Measurements from ENCODE around the gene RAET1G.
"Not testable (repeated sequence)": the region's sequence is repeated elsewhere in the genome, so short reads cannot be mapped to it uniquely, and the experiment has no call there.

RAET1G gene

DNA sequence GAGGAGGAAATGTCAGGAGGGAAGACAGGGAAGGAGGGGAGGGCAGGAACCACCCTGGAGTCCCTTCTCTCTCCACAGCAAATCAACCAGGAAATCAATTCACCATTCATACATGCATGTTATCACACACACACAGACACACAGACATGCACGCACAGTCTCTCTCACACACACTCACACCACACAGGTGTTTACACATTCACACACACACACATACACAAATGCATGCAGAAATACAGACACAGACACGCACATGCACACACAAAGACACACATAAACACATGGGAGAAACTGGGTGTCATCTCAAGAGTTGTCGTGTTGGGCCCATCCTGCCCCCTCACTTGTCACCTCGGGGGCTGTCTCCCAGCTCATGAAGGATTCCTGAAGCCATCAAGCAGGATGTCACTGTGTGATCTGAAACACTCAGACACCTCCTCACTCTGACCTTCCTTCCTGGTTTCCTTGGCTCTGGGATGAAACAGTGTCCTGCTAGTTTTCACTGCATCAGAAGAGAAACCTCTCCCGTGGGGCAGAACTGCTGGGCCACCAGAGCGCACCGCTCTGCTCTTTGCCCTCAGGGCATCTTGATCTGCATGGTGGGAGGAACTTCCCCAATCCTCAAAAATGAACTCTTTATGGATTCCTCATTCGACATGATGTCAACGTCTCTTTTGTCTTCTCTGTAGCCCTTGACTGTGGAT, 9.2 kb downstream of the RAET1G start:
- DNase-seq (ENCODE audit: low spot score): no peak

GRCh38 chr6:149913085-149913484, 9.8 kb downstream of the RAET1G start:
- DNase-seq (ENCODE audit: low spot score): no peak

GRCh38 chr6:149912680-149913079, 10.2 kb downstream of the RAET1G start:
- DNase-seq (ENCODE audit: low spot score): not testable (repeated sequence)

DNA sequence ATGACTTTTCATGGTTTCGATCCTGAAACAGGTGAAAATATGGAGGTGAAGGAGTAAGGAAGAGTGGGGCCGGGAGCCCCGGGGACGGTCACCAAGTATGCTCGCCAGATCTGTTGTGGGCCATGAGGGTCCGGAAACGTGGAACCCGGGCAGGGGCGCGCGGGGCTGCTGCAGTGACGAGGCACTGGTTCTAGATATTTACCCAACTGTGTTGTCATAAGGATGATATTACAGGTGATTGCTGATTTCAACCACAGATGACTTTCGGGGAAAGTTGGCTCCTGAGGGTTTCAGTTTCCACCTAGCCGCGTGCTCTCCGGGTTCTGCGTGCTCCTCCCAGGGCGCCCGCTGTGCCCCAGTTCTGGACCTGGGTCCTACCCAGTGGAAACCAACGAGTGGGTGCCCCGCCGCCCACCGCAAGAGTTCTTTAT, 12.2 kb downstream of the RAET1G start:
- DNase-seq (ENCODE audit: low spot score): no peak

DNA sequence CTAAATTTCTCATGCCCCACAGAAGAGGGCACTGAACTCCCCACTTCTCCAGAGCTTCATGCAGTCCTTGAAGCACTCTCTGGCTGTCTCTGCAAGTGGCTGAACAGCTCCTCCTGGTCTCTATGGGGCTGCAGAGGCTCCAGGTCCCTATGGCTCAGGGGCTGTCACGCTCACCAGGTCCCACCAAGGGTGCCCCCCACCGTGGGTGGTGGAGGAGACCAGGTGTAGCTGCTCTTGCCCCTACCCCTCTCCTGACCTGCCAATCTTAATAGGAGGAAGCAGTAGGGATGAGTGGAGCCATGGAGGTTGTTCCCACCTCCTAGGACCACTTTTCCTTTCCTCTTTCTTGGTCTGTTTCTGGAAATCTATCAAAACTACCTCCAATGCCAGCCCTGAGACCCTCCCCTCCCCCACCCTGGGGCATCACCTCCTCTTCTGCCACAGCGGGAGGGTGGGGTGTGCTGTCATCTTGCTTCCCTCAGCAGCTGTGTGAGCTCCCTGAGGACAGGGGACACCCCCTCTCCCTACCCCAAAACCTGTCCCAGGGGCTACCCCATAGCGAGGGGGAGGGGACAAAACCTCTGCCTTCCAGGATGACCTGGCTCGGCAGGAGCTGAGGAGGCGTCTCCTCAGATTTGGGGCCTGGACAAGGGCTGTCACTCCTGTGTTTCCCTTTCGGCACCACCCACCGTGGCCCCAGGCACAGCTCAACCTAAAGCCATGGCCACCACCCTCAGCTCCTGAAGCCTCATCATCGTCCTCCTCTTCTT, 13.0 kb downstream of the RAET1G start:
- no peak for DNase-seq (ENCODE audit: low spot score)

DNA sequence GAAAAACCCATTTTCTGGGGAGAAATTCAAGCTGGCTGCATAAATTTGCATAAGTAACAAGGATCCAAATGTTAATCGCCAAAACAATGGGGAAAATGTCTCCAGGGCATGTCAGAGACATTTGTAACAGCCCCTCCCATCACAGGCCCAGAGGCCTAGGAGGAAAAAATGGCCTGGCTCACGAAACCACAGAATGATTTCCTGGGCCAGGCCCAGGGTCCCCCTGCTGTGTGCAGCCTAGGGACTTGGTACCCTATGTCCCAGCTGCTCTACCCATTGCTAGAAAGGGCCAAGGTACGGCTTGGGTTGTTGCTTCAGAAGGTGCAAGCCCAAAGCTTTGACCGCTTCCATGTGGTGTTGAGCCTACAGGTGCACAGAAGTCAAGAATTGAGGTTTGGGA, 14.4 kb downstream of the RAET1G start:
- DNase-seq (ENCODE audit: low spot score): not testable (repeated sequence)

- DNase-seq (ENCODE audit: low spot score): no peak
Measured at GRCh38 chr6:149907317-149907716, 15.6 kb downstream of the RAET1G start.

GRCh38 chr6:149906405-149906804, 16.5 kb downstream of the RAET1G start:
- DNase-seq (ENCODE audit: low spot score): no peak

GRCh38 chr6:149905911-149906371, 17.0 kb downstream of the RAET1G start:
- DNase-seq (ENCODE audit: low spot score): no peak

DNA sequence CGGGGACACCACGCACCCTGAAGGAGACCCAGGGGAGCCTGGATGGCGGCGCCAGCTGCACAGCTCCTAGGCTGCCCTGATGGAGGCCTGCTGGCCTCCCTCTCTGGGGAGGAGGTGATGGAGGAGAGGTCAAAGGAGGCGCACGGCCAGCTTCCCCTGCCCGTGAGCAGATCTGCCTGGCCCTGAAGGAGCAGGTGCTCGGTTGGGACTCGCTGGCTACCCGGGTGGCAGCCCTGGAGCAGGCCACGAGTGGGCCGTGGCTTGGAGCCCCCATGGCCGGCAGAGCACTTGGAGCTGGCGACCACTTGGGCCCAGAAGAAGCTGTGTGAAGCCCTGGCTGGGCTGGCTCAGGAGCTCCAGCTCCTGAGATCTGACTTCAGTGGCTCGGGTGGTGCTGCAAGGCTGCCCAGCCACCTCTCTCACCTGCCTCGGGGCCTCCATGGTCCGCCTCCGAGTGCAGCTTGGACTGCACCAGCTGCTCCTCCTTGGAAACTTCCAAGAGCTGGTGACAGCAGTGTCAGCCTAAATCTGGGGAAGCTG, 17.5 kb downstream of the RAET1G start:
- DNase-seq (ENCODE audit: low spot score): no peak

DNA sequence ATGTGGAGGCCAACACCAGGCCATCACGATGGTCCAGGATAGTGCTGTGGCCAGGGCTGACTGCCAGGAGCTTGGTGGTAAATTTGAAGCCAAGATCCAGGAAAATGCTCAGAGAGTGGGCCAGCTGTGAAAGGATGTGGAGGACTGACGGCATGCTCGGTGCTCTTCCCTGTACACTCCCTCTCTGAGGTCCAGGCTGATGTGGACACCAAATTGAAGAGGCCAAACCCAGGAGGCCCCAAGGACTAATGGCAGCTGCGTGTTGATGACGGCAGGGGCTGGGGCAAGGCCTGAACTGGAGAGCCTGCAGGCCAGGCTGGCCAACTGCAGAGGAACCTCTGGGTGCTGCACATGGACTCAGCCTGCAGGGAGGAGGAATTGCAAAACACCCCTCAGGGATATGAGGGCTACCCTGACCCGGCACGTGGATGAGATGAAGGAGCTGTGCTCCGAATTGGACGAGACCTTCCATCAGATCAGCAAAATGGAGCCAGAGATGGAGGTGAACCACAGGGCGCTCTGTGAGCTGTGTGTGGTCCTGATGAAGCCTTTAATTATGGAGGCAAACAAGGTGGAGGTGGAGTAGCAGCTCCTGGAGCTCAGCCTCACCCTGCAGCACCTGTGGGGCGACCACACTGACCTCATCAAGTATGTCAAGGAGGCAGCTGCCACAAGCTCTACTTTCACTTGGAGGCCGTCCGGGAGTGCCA, 18.1 kb downstream of the RAET1G start:
- DNase-seq (ENCODE audit: low spot score): no peak

DNA sequence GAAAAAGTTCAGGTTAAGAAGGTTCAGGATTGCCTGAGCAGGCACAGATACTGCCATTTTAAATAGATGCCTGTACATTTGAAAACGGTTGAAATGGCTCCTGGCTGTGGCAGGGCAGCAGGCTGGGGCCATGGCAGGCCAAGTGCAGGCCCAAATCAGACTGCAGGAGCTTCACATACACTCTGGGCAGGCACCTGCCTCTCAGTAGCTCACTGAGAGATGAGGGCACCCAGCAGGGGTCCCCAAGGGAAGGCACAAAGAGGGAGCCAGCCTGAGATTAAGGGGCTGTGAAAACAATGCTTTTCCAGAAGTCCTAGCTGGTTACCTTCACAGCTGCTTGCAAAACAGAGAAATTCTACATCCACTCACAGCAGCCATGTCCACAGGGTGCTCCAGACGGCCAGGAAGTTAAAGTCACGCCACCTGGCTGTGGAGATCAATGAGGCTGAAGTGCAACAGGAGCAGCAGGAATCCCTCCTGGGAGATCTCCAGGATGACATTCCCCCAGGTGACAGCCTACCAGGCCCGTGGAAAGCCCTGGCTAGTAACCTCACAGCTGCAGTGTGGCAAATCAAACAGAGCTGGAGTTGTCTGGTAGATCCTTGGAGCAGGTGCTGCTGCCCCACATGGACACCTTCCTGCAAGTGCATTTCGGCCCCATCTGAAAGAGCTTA, 18.8 kb downstream of the RAET1G start:
- no peak for DNase-seq (ENCODE audit: low spot score)

GRCh38 chr6:149901444-149902140, 21.3 kb downstream of the RAET1G start:
- DNase-seq (ENCODE audit: low spot score): no peak

GRCh38 chr6:149900620-149901443, 22.1 kb downstream of the RAET1G start:
- DNase-seq (ENCODE audit: low spot score): no peak

GRCh38 chr6:149899926-149900619, 22.8 kb downstream of the RAET1G start:
- DNase-seq (ENCODE audit: low spot score): no peak

- no peak for DNase-seq (ENCODE audit: low spot score)
Measured at GRCh38 chr6:149899486-149899885, 23.4 kb downstream of the RAET1G start.

DNA sequence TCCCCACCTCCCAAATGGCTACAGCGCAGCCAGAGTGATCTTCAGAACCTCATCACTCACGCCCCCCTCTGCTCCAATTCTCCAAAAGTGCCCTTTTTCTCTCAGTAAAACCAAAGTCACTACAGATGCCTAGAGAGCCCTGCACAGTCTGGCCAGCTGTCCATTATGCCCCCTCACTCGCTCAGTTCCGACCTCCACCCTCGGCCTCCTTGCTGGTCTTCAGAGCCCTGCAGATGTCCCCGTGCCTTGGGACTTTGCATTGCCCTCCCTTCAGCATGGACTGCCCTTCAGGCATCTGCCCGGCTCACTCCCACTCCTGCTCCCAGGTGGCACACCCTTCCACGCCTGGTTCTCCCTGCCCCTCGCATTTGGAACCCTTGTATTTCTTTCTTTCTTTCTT, 24.0 kb downstream of the RAET1G start:
- DNase-seq (ENCODE audit: low spot score): no peak

DNA sequence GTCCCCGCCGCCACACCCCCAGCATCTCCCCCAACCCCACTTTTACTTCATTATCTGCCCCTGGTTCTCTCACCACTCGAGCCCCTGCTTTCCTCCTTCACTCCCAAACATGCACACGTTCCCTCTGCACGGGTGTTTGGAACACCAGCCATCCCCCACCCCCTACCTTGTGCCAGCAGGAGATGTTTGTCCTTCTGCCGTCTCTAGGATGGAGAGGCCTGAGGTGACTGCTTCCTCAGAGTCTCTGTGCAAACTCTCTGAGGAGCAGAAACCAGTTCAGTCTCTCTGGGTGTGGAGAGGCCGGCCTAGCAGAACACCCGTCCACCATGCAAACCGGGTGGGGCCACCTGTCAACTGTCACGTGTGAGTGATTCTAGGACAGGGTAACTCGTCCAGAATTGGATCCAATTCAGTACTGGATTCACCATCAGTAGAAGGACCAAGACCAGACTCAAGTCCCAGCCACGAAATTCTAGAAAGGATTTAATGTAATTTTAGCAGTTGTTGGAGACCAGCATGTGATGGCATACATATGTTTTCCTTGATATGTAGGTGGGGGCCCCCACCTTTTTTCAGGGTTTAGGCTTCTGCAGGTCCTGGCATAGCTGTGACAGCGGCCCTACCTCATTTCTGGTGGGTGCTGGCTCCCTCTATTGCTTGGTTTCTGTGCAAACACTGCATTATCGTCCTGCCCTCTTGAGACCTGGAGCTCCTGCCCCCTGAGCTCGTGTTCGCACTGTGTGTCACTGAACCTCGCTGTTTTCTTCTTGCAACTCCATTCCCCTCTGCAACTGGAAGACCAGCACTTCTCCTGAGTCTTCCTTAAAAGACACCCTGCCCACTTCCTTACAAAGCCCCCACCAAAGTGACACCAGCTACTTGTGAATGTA, 24.8 kb downstream of the RAET1G start, which contains the start of gene RAET1E:
Gene RAET1E, minus strand, starts transcription at position 259 of the 890 bp plus-strand sequence. CDS start 7,212 bp downstream, outside the sequence.
- DNase-seq (ENCODE audit: low spot score): no peak

Data from AG08395 (cell line).